A549 (cell line): Measurements from ENCODE around the gene ZNF618. TPM values are rescaled to one million over a fixed set of nuclear protein-coding genes. Genes with fewer than 3 reads are reported as not detected.

Experiments
- ATAC-seq, 2 experiments: fragments of 200-7000 bp in 1 of 2; fragments of >200 bp in 1 of 2; cut with Nextera tagmentation in 1 of 2; cut with Tn5 transposase in 1 of 2; 3 replicates each; pipeline versions ENCODE4 v1.8.0 to v1.9.1; 2018 to 2020; ENCODE audit warnings: mild to moderate bottlenecking in 1 of 2, moderate library complexity in 1 of 2
- CTCF ChIA-PET: fragments of 300-600 bp; sonication (Branson Sonifier 250); formaldehyde crosslinking; extraction: SDS; loops from one replicate; lab custom pipeline; 2021; ENCODE audit warnings: antibody characterized with exemption, inconsistent platforms; lab: Yijun Ruan, JAX
- POLR2A ChIA-PET: fragments of 350-600 bp; formaldehyde crosslinking; extraction: SDS; loops from one replicate; lab custom pipeline; 2021; ENCODE audit warnings: antibody characterized with exemption, inconsistent platforms; lab: Yijun Ruan, JAX
- DNase-seq, 2 experiments: peaks; one replicate each; pipeline versions ENCODE4 v3.0.0 to v3.0.0-alpha.2; 2011 to 2016; ENCODE audit warnings: low read depth in 1 of 2, low spot score in 1 of 2
- FAIRE-seq: peaks from 2 replicates; lab custom pipeline; 2011; peaks lifted over from hg19 to GRCh38; lab: Jason Lieb, UNC
- H3K27ac ChIP-seq, 2 experiments: fragments of >200 bp; sonication (Bioruptor Twin); formaldehyde crosslinking; 3 replicates each; pipeline ENCODE4 v1.5.1; 2016 to 2017
- H3K4me1 ChIP-seq: fragments of >200 bp; sonication (Bioruptor Twin); formaldehyde crosslinking; 3 replicates; pipeline ENCODE4 v1.6.1; 2016
- H3K4me2 ChIP-seq: fragments of >200 bp; sonication (Bioruptor Twin); formaldehyde crosslinking; 3 replicates; pipeline ENCODE4 v1.6.1; 2016
- H3K4me3 ChIP-seq: fragments of >200 bp; sonication (Bioruptor Twin); formaldehyde crosslinking; 3 replicates; pipeline ENCODE4 v1.5.1; 2016
- H3K9me3 ChIP-seq: fragments of >200 bp; sonication (Bioruptor Twin); formaldehyde crosslinking; 3 replicates; pipeline ENCODE4 v1.6.1; 2016
- CBX8 ChIP-seq: fragments of 200-600 bp; sonication (generic); IDR thresholded peaks from 2 replicates; pipeline ENCODE4 v1.6.1; 2016
- CHD2 ChIP-seq: fragments of 150-350 bp; IDR thresholded peaks from 2 replicates; pipeline ENCODE4 v1.6.1; 2014; ENCODE audit warnings: low read length; ENCODE audit not compliant: partially characterized antibody
- CTCF ChIP-seq: fragments of >200 bp; sonication (Bioruptor Twin); formaldehyde crosslinking; IDR thresholded peaks from 3 replicates; pipeline ENCODE4 v1.5.1; 2016
- EHMT2 ChIP-seq: fragments of 200-600 bp; sonication (generic); IDR thresholded peaks from 2 replicates; pipeline ENCODE4 v1.6.1; 2016; ENCODE audit warnings: antibody characterized with exemption, low read depth, mild to moderate bottlenecking, moderate library complexity
- EP300 ChIP-seq, 2 experiments: fragments of >200 bp; sonication (Bioruptor Twin); formaldehyde crosslinking; IDR thresholded peaks; 2 replicates in 1 of 2; 3 replicates in 1 of 2; pipeline ENCODE4 v1.6.1; 2016 to 2017
- ESRRA ChIP-seq: fragments of 150-350 bp; IDR thresholded peaks from 2 replicates; pipeline ENCODE4 v1.6.1; 2014; ENCODE audit warnings: mild to moderate bottlenecking, low read length, borderline replicate concordance
- FOSB ChIP-seq: fragments of 250-450 bp; sonication (Bioruptor Pico); IDR thresholded peaks from 2 replicates; pipeline ENCODE4 v1.5.0; 2020; ENCODE audit warnings: mild to moderate bottlenecking, moderate library complexity
- FOSL2 ChIP-seq, 2 experiments: fragments of 450-650 bp in 1 of 2; fragments of >200 bp in 1 of 2; sonication (Bioruptor Twin) in 1 of 2; formaldehyde crosslinking; IDR thresholded peaks; 2 replicates each; pipeline versions ENCODE4 v1.5.0 to v1.6.1; 2016 to 2020; ENCODE audit warnings: mild to moderate bottlenecking in 1 of 2, moderate library complexity in 1 of 2
- HOXA7 ChIP-seq: fragments of 250-450 bp; sonication (Bioruptor Pico); IDR thresholded peaks from 2 replicates; pipeline ENCODE4 v1.5.0; 2020; ENCODE audit warnings: mild to moderate bottlenecking, moderate library complexity
- HOXB13 ChIP-seq: fragments of 250-450 bp; sonication (Bioruptor Pico); IDR thresholded peaks from 2 replicates; pipeline ENCODE4 v1.5.0; 2020; ENCODE audit warnings: low read depth, mild to moderate bottlenecking, moderate library complexity
- JUNB ChIP-seq: fragments of >200 bp; sonication (Bioruptor Twin); formaldehyde crosslinking; IDR thresholded peaks from 2 replicates; pipeline ENCODE4 v1.6.1; 2016
- KDM1A ChIP-seq: fragments of 200-600 bp; sonication (generic); IDR thresholded peaks from 2 replicates; pipeline ENCODE4 v1.6.1; 2016; ENCODE audit warnings: low read depth, mild to moderate bottlenecking
- MAFK ChIP-seq: fragments of 450-650 bp; IDR thresholded peaks from 2 replicates; pipeline ENCODE4 v1.6.1; 2014; ENCODE audit not compliant: partially characterized antibody
- MAZ ChIP-seq: fragments of 150-350 bp; IDR thresholded peaks from 2 replicates; pipeline ENCODE4 v1.6.1; 2014; ENCODE audit warnings: antibody characterized with exemption, low read depth, low read length, borderline replicate concordance
- NPAS2 ChIP-seq: fragments of 250-450 bp; sonication (Bioruptor Pico); IDR thresholded peaks from 2 replicates; pipeline ENCODE4 v1.8.0; 2022; ENCODE audit warnings: mild to moderate bottlenecking, moderate library complexity, borderline replicate concordance
- POLR2AphosphoS2 ChIP-seq: conservative IDR thresholded peaks from 2 replicates; pipeline ENCODE4 v1.6.1; 2012; ENCODE audit warnings: low read length, improper control_type of control experiment, inconsistent platforms
- RFX5 ChIP-seq: fragments of 450-650 bp; IDR thresholded peaks from 2 replicates; pipeline ENCODE4 v1.7.1; 2014; ENCODE audit warnings: antibody characterized with exemption, mild to moderate bottlenecking, moderate library complexity
- ZFP36 ChIP-seq: fragments of 450-650 bp; IDR thresholded peaks from 2 replicates; pipeline ENCODE4 v1.6.1; 2014; ENCODE audit warnings: borderline replicate concordance; ENCODE audit not compliant: partially characterized antibody
- ZNF302 ChIP-seq: fragments of 250-450 bp; sonication (Bioruptor Pico); IDR thresholded peaks from 2 replicates; pipeline ENCODE4 v1.9.0; 2021; ENCODE audit warnings: inconsistent platforms, mild to moderate bottlenecking, moderate library complexity
- WGBS: methylation state at CpG from one replicate; pipeline ENCODE4 v1.1.6; 2017; ENCODE audit errors: missing lambda C conversion rate; 5-methylcytosine and 5-hydroxymethylcytosine counted together
- polyA plus RNA-seq, 4 experiments: library from polyadenylated mRNA; depleted of rRNA in 3 of 4; stranded (reverse); fragments of >200 nt; fragmentation: RNase III in 1 of 4; extraction: RNeasy Plus Mini Kit Qiagen cat#74134 plus additional on column Dnase treatment in 1 of 4; gene quantifications; 2 replicates in 3 of 4; 3 replicates in 1 of 4; pipeline ENCODE4 v1.2.3, GENCODE V29; 2011 to 2017
- TF ChIP-seq, protein P1 (sequence below): fragments of >200 bp; sonication (Bioruptor Twin); formaldehyde crosslinking; IDR thresholded peaks from 2 replicates; pipeline ENCODE4 v1.6.1; 2016

ZNF618 gene
- polyA plus RNA-seq, 2 of the 4 experiments (the other 2 are of a cell fraction): 9.0 to 10.0 TPM

DNA sequence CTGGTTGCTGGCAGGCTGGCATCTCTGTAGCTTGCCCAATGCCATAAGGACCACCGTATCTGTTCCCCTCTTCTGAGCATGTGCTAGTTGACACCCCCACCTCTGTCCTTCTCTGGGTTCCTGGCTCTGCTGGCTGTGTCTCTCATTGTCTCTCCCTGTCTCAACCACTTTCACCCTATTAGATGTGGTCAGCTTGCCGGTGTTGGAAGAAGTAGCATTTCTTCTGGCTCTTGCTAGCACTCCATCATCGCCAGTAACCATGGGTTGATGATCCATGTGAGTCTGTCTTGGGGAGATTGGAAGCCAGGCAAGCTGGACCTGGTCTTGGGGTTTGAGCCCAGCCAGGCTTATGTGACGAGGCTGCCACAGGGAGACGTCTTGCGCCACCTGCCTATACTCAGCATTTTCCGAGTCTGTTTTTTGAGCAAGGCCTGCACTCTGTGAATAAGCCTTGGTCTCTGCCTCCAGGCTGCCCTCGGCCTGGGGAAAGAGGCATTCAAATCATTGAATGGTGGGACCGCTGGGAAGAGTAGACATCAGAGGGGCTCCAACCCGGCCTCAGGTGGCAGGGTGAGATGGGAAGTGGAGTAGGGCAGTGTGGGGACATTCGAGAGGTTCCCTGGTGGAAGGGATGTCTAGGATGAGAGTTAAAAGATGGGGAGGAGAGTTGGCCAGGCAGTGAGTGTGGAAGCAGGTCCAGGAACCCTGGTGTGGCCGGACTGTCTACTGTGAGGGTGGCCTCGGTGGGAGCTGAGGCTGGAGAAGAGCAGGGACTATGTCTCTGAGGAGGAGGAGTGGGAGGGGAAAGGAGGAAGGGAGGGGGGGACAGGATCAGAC, 74.3 kb downstream of the ZNF618 start:
- ATAC-seq (no peak), DNase-seq (no peak), FAIRE-seq (no peak)
- Histone ChIP-seq H3K4me3 (no peak overlapping the region), H3K27ac (no peak overlapping the region), H3K4me1 (peaks cover 13% of the 10 kb centered on the region), H3K4me2 (no peak overlapping the region), H3K9me3 (no peaks in the 10 kb centered on the region)
- POLR2A ChIA-PET: no interaction called here
- CTCF ChIA-PET: interaction anchor here (0.9 kb wide), 1 partner anchor 213 kb away, joined by 3 read pairs; no protein-coding TSS in a partner anchor
- WGBS: 89% methylated on average over 13 of the region's 13 CpGs
- TF ChIP-seq FOSB (CRISPR knock-in tag): no peak
- TF ChIP-seq CTCF: no peak
- TF ChIP-seq ZFP36: no peak
- no peak for TF ChIP-seq NPAS2 (CRISPR knock-in tag)
- no peak for TF ChIP-seq RFX5
- no peak for TF ChIP-seq HOXA7 (CRISPR knock-in tag)
- no peak for TF ChIP-seq EHMT2
- no peak for TF ChIP-seq ZNF302
- no peak for TF ChIP-seq ESRRA
- TF ChIP-seq CHD2: no peak
- TF ChIP-seq HOXB13 (CRISPR knock-in tag): no peak
- TF ChIP-seq, protein P1, sequence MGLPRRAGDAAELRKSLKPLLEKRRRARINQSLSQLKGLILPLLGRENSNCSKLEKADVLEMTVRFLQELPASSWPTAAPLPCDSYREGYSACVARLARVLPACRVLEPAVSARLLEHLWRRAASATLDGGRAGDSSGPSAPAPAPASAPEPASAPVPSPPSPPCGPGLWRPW: no peak
- no peak for TF ChIP-seq CBX8

DNA sequence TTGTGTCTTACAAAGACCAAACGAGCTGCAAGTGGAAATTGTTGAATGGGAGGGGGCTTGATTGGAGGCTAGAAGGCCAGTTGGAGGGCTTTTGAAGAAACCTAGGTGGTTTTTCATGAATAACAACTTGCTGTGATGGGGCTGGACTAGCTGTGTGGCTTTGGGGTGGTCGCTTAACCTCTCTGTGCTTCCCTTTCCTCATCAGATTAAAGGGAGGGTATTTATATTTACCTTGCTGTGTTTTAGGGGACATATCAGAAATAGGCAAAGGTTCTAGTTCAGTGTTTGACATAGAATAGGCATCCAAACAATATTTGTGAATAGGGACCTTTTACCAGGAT, 74.9 kb downstream of the ZNF618 start:
- CTCF ChIA-PET: interaction anchor here (0.9 kb wide), 1 partner anchor 214 kb away, joined by 3 read pairs; no protein-coding TSS in a partner anchor
- no peak for TF ChIP-seq POLR2AphosphoS2
- TF ChIP-seq ZNF302: no peak
- no peak for TF ChIP-seq EP300 (IDR thresholded peaks at IDR 0.05)
- TF ChIP-seq MAZ: no peak
- TF ChIP-seq MAFK: no peak
- ATAC-seq (no peak), DNase-seq (no peak), FAIRE-seq (no peak)
- Histone ChIP-seq H3K4me2 (no peak overlapping the region), H3K4me3 (no peak overlapping the region), H3K9me3 (no peaks in the 10 kb centered on the region), H3K4me1 (peaks cover 19% of the 10 kb centered on the region), H3K27ac (no peak overlapping the region)
- WGBS: 75% methylated on average over 2 of the region's 2 CpGs
- POLR2A ChIA-PET: no interaction called here

GRCh38 chr9:113952676-113953075, 76.6 kb downstream of the ZNF618 start:
- Histone ChIP-seq H3K27ac (no peak overlapping the region), H3K9me3 (no peaks in the 10 kb centered on the region), H3K4me2 (no peak overlapping the region), H3K4me1 (peaks cover 35% of the 10 kb centered on the region), H3K4me3 (no peak overlapping the region)
- POLR2A ChIA-PET: no interaction called here
- ATAC-seq (no peak), DNase-seq (no peak), FAIRE-seq (no peak)
- TF ChIP-seq MAFK (no peak), FOSL2 (IDR thresholded peaks at IDR 0.05) (no peak), FOSL2 (CRISPR knock-in tag; IDR thresholded peaks at IDR 0.05) (no peak), KDM1A (no peak), MAZ (no peak), JUNB (no peak), ZFP36 (no peak)
- CTCF ChIA-PET: interaction anchor here (1.1 to 1.6 kb wide), 2 partner anchors 10 to 25 kb away, joined by 3 to 4 read pairs; no protein-coding TSS in a partner anchor
